KG1 (cell line): ENCODE results near the gene FITM1.

Source experiments
- DNase-seq: peaks from one replicate; lab custom pipeline; 2025; lab: John Stamatoyannopoulos, UW

FITM1 gene, protein sequence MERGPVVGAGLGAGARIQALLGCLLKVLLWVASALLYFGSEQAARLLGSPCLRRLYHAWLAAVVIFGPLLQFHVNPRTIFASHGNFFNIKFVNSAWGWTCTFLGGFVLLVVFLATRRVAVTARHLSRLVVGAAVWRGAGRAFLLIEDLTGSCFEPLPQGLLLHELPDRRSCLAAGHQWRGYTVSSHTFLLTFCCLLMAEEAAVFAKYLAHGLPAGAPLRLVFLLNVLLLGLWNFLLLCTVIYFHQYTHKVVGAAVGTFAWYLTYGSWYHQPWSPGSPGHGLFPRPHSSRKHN

DNA sequence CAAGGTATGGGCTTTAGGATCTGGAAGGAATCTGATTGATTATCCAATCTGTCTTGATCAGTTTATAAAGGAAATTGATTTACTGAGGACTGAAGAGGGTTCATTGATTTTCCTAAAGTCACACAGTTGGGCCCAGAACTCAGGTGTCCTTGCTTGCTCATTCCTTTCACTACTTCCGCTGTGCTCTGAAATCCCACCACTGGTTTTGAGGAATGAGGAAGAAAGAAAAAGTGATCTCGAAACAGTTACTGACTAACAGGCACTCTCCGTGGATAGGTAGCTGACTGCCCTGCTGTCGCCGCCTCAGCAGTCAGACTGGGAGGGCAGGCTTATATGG is at the start of gene FITM1:
Gene FITM1, plus strand, starts transcription at position 280 of the 337 bp plus-strand sequence. CDS start 905 bp downstream, outside the sequence.
- no peak for DNase-seq

DNA sequence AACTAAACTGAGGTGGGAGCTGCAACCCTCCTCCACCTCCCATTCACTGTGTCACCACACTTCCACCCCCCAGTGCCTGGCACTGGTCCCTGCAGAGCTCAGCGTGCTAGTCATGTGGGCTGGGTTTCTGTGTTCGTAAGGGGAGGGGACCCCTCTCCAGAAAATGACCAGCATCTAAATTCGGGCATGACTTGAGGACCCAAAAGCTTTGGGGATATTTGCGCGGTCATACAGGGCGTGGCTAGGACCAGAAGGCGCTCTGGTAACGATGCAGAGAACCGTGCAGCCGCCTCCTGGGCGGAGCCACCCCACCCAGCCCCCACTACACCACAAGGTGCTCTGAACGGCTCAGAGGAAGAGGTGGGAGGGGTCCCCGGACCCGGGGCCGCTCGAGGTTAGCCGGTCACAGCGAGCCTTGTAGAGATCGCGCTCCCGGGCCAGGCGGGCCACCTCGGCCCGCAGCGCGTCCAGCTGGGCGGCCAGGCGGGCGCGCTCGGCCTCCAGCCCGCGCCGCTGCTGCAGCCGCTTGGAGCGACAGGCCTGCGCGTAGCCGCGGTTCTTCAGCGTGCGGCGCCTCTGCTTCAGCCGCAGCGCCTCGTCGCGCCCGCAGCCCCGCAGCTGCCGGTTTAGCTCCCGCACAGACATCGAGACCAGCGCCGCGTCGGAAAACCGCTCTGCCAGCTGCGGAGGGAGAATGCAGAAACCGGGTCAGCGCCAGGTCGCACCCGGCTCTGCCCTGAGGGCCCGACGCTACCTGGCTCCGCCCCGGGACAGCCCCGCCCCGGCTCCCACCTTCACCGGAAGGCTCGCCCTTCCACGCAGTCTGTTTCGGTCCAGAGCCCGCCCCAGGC is 49.3 kb upstream of the FITM1 start:
- DNase-seq = peak; percentile 31

DNA sequence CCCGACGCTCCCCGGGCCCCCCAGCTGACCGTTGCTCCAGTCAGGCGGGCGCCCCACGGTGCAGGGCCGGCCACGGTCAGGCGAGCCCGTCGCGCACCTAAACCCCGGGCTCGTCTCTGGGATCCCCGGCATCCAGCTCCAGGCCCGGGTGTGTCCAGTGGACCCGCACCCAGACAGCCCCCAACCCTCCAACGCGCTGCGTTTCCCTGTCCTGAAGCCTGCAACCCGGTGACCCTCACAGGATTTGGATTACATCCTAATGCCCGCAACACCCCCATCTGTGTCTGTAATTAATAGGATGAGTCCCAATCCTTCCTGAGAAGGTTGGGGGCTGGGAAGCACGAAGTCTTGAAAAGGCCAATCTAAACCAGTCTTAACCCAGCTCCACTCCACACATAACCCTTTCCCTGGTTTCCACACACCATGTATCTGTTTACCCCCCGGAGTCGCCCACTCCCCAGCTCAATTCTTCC is 48.7 kb upstream of the FITM1 start:
- DNase-seq = no peak

DNA sequence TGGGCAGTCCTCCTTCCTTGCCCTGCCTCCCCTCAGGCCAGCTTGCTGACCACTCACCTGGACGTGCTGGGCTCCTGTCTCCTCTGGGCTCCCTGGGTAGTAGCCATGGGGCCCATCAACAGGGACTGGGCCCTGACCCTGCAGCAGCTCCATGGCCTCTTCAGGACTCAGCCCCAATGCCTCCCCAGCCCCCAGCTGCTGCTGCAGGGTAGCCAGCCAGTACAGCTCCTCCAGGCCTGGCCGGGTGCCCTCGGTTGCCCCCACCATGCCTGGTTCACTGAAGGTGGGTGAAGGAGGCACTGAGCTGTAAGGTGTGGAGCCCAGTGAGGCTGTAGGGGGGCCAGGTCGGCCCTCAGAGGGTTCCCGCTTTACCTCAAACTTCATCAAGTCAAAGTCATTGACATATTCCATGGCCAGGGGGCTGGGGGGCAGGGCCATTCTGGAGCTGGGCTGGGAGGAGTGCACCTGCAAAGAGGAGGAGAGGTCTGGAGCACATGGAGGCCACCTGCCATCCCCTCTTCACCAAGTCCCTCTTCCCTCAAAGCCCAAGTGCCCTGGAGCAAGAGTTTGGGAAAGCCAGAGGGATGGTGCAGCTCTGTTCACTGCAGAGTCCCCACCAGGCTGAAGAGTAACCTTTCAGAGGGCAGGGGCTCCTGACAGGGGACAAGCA is 47.9 kb upstream of the FITM1 start:
- DNase-seq = no peak

DNA sequence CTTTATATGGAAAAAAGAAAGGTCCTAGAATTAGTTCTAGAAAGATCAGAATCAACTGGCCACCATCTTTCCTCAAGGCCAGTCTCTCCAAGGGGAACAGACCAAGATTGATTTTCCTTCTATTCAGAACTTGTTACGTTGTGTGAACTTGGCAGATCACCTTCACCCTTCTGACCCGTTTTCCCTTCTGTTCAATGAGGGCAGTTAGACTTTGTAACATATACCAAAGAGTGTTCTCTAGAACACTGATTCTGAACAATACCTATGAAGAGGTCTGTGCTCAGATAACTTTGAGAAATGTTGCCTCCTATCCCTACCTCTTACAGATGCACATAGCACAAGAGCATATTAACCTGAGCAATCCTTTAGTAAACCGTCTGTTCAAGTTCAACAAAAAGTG is 47.0 kb upstream of the FITM1 start:
- DNase-seq = no peak

DNA sequence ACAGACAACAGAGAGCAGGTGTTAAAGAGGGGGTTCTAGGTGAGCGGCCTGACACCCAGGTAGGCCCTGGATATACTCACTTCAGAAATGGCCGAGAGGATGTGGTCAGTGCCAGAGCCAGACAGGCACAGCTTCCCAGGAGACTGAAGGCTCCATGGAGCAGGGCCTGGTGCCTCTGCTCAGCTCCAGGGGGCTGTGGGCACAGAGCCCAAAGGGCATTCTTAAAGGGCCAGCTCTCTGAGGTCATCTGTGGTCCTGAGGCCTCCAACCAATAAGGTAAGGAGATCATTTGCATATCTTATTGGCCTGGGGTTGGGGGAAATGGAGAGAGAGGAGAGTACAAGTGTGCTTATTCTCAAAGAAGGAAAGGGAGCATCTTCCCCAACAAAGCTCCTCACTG is 46.0 kb upstream of the FITM1 start:
- DNase-seq = no peak

DNA sequence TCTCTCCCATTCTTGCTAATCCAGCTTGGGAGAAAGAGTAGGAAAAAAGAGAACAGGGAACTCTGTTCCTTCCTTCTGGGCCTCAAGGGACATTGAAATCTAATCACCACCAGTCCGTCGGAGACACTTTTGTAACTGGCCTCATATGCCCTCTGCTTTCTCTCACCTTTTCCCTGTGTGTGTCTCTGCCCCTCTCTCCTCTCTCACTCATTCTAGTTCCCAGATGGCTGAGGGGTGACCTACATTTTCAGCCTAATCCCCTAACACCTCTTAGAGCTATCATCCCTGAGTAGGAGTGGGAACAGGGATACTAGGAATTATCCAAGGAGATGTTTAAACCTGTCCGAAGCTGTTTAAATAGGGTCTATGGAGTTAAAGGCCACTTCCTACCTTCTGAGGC is 45.2 kb upstream of the FITM1 start:
- no peak for DNase-seq

DNA sequence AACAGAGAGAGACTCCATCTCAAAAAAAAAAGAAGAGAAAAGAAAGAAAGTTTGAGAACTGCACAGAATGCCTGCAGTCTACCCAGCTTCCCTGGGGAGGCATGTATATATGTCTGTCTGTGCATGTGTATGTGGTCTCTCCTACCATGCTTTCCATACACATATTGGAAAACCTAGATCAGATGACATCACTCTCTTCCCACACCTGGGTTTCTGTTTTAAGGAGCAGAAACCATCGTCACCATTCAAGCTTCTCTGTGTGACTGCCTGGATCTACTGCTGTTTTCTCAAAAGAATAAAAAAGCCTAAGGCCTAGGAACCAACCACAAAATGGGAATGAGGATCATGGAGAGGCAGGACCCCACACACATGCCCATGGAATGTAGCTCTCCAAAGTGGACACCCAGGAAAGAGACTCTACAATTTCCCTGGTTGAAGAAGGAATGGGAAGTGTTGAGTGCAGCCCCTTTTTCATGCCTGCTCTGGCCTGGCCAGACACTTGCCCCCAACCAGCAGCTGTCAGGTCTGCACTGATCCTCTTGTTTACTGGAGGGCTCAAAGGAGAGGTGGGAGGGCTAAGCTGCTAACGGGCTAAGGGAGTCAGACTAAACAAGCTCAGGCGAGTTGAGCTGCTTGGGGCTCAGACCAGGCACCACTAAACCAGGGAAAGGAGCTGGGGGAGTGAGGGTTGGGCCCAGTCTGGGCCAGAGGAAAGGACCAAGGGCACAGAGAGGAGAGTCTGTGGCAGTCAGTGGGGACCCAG is 44.1 kb upstream of the FITM1 start:
- no peak for DNase-seq

DNA sequence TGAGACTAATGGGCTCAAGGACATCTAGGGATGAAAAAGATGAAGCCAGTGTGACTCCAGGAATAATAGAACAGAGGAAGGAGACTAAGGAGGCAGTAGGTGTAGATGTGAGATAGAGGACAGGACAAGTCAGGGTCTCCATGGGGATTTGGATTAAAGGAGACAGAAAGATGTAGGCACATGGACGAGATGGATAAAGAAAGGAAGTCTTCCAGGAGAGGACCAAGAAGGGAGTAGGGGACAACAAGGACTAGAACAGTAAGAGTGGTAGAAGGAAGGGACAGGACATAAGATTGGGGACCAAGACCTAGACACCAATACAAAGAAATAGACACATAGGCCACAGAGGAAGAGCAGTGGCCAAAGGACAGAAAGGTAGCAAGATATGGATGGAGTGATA is 43.5 kb upstream of the FITM1 start:
- DNase-seq = no peak

DNA sequence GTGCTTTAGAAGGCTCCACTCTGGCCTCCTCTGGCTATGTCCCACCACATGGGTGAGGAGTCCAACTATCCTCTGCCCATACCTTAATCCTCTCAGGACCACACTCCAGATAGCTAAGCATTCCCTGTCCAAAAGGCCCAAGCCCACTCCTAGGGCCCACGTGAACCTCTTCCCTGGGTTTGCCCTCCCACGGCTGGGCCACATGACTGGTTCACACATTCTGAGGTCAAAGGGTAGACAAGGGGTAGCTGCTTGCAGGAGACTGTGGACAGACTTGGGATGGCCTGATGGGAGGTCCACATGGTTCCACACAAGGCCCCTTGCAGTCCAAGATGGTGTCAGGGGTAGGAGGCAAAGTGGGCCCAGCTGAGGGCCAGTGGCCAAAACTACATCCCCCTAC is 42.4 kb upstream of the FITM1 start:
- DNase-seq = no peak

DNA sequence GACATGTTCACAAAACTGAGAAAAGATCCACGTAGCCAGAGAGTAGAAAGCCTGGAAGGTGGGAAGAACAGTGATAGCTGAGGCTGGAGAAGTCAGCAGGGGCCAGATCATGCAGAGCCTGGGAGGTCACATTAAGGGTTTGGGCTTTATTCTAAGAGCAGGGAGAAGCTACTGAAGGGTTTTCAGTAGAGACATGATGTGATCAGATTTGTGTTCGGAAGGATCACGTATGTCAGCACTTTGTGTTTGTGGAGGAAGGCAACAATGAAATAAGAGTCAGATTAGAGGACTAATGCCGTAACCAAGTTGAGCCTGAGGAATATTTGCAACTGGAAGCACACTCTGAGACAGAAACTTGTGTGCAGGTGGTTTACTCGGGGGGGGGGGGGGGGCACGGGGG is 40.6 kb upstream of the FITM1 start:
- no peak for DNase-seq

DNA sequence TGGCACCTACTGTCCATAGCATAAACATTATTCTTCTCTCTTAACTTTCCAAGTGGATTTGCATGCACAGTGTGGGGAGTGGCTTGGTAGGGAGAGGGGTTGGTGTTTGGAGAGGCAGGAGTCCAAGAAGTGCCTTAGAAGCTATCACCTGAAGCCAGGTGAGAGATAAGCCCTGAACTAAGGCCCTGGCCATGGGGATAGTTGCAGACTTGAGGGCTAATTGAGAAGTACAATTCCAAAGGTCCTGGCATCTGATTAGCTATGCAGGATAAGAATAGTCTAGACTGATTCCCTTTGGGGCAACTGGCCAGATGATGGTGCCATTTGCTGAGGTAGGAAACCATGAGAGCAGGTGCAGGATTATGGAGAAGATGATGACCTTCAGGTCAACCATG is 38.4 kb upstream of the FITM1 start:
- DNase-seq = no peak

DNA sequence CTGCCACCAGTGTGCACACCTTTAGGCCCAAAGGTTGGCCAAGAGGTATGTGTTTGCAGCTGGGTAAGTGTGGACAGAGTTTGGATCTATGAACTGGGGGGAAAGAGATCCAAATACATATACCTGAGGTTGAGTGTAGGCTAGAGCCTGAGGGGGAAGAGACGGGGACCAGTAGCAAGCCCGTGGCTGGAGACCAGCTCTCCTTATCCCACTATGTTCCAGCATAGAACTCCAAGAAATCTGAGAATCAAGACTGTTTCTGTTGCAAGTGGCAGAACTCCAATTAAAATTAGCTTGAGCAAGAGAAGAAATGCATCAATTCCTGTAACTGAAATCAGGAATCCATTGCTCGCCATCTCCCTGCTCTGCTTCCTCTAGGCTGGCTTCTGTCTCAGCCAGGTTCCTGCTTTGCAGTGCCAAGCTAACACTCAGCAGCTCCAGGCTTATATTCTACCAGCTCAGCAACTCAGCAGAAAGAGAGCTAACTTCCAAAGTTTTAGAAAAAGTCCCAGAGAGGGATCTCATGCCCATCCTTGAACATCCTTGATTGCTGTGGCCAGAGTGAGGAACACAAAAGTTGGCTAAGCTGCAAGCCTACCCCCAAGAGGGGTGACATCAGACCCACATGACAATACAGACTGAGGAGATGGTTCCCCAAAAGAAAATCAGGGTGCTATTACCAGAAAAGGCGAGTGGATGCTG is 37.8 kb upstream of the FITM1 start:
- DNase-seq = no peak

DNA sequence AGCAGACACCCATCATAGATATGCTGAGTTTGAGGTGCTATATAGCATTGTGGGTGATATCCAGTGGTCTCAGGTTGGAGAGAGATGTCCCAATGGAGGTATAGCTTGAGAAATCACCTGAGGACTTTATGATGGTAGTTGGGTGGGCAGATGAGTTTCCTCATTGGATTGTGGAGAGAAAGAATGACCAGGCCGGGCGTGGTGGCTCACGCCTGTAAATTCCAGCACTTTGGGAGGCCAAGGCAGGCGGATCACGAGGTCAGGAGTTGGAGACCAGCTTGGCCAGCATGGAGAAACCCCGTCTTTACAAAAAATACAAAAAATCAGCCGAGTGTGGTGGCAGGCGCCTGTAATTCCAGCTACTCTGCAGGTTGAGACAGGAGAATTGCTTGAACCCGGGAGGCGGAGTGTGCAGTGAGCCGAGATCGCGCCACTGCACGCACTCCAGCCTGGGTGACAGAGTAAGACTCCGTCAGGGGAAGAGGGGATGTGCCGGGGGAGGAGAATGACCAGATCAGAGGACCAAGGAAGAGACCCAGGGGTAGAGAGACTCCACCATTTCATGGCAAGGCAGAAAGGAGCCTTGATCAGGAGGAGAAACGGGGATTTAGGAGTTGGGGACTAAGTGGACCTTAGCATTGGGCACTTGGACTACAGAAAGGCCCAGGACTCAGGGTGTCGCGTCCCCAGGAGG is 37.1 kb upstream of the FITM1 start:
- no peak for DNase-seq

DNA sequence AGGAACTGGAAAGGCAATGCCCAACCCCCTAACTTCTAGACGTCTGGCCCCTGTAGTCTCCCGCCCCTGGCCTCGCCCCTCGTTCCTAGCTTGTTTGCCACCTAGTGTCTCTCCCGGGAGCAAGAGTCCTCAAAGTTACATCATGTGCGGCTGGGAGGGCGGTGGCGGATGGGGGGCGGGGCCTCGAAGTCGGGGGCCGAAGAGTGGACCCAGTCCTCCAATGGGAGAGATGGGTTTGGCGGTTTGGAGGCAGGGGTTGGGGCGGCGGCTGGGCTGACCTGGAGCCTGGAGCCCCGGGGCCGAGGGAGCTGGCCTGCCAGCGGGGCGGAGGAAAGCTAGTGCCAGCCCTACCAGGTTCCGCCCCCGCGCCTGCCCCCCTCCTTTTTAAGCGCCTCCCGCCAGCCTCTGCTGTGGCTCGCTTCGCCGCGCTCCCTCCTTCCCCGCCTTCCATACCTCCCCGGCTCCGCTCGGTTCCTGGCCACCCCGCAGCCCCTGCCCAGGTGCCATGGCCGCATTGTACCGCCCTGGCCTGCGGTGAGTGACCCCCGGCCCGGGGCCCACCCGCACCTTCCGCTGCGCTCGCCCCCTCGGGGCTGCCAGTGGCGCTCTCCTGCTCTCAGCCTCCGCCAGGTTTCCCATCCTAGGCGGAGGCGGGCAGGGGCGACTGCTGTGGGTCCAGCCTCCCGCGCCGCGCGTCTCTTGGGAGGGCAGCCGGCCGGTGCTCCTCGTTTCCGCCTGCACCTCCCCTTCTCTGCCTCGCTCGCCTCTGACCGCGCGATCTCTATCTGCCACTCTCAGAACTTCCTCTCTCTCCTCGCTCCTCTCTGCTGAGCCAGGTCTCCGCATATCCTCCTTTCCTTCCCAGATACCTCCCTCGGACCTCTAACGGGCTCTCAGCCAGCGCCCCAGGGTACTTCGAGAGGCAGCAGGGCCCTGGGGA is 36.3 kb upstream of the FITM1 start, which contains the start of gene PCK2:
Gene PCK2, plus strand, starts transcription at position 411 of the 940 bp plus-strand sequence. Its CDS starts 95 bp downstream, at position 506.
- DNase-seq = peak; percentile 87

DNA sequence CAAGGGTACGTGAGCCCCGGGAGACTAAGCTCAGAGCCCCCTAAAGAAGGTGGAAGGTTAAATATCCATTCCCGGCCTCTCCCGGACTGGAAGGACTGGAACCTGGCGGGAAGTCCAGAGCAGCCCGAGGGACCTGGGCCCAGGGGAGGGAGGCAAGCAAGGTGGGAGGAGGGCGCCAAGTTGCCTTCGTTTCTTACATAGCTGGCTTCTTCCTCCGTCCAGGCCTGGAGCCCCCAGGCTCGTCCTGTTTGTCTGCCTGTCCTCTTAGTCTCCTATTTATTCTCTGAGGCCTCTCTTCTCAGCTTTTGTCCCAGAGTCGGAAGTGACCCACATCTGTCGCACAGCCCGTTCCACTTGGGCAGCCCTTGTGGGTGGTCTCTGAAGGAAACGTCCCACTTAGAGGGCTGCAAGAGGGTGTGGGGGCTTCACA is 35.6 kb upstream of the FITM1 start:
- DNase-seq = no peak

DNA sequence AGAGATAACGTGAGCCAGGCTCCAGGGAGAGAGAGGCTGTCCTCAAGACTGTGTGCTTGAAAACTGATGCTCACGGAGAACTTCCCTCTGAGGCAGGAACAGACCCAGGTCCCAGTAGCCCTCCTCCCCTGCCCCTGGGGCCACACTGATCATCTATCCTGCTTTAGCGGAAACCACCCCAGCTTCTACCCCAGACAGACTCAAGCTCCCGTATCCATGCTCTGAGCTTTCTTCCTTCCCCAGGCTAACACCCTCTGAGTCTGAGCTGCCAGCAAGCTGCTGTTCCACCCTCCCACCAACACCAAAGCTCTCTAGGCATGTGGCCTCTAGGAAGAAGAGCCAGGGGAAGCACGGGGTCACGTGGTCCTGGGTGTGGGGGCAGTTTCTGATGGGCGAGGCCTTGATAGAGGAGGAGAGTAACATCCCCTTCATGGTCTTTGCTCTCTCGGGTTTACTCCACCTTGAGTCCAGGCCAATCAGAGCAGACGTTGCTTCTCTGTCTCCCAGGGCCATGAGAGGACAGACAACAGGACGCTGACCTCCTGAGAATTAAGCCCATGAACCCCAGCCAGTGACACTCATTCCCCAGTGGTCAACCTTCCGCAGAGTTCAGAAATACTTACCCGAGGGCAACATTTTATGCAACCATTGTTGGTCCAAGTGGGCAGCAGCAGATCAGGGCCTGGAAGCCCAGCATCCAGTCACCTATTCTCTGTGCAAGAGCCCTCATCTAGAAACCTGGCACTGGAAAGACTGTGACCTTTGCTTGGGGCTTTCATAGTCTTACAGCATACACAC is 35.0 kb upstream of the FITM1 start:
- DNase-seq = peak; percentile 36

DNA sequence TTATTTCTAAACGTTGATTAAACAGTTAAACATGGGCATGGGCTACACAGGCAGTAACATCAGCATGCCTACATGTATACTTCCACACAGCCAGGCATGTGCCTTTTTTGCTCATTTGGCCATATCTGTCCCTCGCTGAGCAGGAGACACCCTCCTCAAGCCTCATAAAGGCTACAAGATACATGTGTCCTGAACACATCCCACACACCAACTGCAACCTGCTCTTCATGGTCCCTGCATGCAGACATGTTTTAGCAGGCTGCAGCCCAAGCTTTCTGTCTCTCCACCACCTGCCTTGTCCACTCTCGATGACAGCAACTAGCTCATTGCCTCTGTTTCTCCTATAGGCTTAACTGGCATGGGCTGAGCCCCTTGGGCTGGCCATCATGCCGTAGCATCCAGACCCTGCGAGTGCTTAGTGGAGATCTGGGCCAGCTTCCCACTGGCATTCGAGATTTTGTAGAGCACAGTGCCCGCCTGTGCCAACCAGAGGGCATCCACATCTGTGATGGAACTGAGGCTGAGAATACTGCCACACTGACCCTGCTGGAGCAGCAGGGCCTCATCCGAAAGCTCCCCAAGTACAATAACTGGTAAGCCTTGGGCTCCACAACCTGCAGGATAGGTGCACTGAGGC is 33.8 kb upstream of the FITM1 start:
- DNase-seq = no peak
